NCI-H345 treated with DMSO at 0.1 percent for 48 hours (cell line): ENCODE data around the gene RD3L.
"Not testable (repeated sequence)": the region's sequence is repeated elsewhere in the genome, so short reads cannot be mapped to it uniquely, and the experiment has no call there.

Experiments used
- DNase-seq: peaks from one replicate; lab custom pipeline; 2025; ENCODE audit not compliant: unreplicated experiment; lab: John Stamatoyannopoulos, UW

RD3L gene

GRCh38 chr14:103941973-103942736 lies at the start of gene RD3L:
Gene RD3L (minus strand): TSS chr14:103942529. CDS start chr14:103941695, 834 bp downstream.
- DNase-seq = no peak

DNA sequence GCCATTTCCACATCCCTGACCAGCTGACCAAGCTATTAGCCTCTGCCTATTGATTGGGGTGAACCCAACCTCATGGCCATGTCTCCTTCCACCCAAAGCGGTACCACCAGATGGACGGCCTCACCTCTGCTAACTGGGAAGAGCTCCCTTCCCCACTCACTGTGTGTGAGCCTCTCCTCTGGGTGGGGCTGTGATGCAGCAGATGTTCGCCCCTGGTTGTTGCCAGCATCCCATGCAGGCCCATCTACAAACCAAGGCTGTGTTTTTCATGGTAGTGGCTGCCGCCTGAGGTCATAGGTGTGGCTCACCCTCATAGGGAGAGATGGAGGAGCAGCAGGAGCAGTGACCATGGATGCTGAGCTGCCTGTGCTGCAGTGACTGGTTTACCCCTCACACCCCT lies 47.6 kb upstream of the RD3L start:
- no peak for DNase-seq

GRCh38 chr14:103989034-103989433 lies 46.7 kb upstream of the RD3L start:
- no peak for DNase-seq

GRCh38 chr14:103984196-103984595 lies 41.9 kb upstream of the RD3L start:
- DNase-seq = no peak

- DNase-seq = not testable (repeated sequence)
Observed at GRCh38 chr14:103980623-103981238, 38.4 kb upstream of the RD3L start.

- DNase-seq = no peak
Observed at GRCh38 chr14:103974575-103974974, 32.2 kb upstream of the RD3L start.

DNA sequence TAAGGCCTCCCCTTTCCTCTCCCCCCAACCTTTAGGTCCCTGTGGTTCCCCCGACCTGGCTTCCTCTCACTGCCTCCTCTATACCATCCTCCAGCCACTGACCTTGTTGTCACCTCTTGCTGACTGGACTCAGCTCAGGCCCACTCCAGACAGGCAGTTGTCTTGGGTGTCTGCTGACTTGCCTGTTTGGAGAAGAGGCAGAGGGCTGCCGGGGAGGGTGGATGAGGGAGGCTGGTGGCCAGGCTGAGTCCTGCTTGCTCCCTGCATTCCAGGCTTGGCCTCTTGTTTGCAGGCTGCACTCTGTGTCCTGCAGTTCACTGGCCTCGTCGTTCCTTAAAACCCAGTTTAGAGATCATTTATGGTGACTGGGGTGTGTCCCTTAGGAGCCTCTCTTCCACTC lies 31.0 kb upstream of the RD3L start:
- no peak for DNase-seq

DNA sequence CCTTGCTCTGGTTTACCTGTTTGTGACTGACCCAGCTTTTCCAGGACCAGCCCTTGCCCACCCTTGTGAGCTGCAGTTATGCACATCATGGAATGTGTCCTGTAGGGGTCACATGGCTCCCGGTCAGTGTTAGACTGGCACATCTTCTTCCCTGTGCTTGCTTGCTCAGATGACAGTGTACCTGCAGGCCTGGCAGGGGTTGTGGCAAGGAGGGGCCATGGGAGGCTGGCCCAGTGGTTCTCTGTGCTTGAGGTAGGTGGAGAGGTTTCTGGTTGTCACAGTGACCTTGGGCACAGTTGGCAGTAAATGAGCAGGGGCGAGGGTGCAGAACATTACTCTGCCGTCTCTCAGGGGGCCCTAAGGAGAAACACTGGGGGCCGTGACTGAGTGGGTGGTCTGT lies 27.6 kb upstream of the RD3L start:
- no peak for DNase-seq

- DNase-seq = no peak
Observed at GRCh38 chr14:103966631-103967030, 24.3 kb upstream of the RD3L start.

DNA sequence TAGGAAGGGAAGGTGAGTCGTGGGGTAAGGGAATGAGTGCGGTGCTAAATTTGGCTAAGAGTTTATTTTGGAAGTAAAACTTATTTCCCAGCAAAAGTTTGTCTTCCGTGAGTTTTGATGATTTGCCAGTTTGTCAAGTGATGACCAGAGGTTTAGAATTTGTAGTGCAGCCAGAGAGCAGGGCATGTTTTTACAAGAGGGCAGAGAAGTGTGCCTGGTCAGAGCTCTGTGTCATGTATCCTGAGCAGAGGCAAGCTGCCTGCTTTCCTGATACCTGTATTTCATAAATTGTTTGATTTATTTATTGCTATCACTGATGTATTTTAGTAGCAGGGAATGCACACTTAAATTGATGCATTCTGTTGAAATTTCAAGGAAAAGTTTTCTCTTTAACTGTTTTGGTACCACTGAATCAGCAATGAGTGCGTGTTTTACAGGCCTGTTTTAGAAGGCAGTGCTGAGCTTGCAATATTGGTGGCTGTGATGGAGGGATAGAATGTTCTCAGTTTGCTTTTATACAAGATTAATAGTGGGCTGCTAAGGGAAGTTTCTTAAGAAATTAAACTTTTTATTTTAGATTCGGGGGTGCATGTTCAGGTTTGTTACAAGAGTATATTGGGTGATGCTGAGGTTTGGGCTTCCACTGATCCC lies 19.7 kb upstream of the RD3L start:
- no peak for DNase-seq

- DNase-seq = no peak
Observed at GRCh38 chr14:103960457-103961055, 18.2 kb upstream of the RD3L start.

- DNase-seq = no peak
Observed at GRCh38 chr14:103949131-103949790, 6.9 kb upstream of the RD3L start.

DNA sequence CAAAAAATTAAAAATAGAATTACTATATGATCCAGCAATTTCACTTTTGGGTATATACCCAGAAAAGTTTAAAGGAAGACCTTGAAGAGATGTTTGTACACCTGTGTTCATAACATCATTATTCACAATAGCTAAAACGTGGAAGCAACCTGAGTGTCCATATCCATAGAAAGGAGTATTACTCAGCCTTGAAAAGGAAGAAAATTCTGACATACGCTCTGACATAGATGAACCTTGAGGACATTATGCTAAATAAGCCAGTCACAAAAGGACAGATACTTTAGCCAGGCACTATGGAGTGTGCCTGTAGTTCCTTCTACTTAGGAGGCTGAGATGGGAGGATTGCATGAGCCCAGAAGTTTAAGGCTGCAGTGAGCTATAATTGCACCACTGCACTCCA lies 6.1 kb upstream of the RD3L start:
- DNase-seq = no peak

GRCh38 chr14:103946975-103947374 lies 4.6 kb upstream of the RD3L start:
- DNase-seq = no peak

GRCh38 chr14:103943673-103944072 lies 1.3 kb upstream of the RD3L start:
- DNase-seq = peak; percentile 89

DNA sequence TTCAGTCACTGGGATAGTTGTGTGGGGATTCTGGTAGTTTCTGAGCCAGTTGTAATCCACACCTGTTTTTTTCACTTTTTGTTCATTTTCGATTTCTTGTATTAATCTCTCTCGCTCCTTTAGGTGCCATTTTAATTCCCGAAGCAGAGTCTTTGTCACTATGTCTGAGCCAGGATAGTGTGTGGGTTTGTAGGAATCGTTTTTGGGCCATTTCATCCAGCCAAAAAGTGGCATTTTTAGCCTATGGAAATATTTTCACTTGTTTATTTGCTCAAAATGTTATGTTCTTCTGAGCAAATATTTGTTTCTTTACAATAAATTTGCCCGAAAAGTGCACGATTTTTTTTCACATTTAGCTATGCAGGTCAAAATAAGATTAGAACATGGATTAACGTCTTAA lies 867 bp downstream of the RD3L start:
- DNase-seq = no peak

- DNase-seq = no peak
Observed at GRCh38 chr14:103935102-103935501, 7.2 kb downstream of the RD3L start.

DNA sequence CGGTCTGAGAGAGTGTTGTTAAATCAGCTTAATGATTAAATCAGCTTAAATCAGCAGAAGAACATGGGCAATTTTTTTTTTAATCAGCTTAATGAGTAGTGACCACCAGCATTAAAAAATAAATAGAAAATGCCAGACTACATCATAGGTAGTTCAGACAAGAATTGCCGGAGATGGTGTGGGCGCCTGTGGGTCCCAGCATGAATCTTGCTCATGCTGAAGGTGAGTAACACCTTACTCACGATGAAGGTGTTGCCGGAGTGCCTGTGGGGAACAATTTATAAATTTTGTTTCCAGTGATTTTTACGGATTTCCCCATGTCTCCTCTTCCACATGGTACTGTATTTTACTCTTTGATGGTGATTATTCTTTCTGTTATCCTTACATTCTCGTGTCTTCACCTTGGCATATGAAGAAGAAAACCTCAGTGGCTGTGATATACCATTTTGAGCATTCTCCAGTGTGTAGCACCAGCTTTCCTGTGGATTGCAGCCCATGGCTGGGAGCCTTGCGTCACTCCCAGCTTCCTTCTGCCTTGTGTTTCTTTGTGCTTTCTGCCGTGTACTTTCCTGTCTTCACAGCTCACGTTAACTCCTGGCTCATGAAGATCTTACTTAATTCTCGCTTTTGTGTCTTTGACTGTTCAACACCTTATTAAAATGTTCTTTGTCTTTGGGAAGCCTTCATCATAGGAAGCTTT lies 9.4 kb downstream of the RD3L start:
- no peak for DNase-seq

DNA sequence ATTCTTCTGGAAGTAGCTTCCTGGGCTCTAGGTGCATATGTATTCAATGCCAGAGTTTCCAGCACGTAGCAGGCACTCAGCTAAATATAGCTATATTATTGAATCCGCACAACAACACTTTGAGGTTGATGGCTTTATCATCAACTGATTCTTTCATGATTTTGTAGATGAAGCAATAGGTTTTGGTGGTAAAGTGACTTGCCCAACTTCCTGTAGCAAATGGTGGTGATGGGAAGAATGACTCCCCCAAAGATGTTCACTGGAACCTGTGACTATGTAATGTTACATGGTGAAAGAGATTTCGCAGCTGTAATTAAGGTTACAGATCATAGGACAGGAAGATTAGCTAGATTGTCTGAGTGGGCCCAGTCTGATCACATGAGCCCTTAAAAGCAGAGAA lies 10.9 kb downstream of the RD3L start:
- DNase-seq = no peak

DNA sequence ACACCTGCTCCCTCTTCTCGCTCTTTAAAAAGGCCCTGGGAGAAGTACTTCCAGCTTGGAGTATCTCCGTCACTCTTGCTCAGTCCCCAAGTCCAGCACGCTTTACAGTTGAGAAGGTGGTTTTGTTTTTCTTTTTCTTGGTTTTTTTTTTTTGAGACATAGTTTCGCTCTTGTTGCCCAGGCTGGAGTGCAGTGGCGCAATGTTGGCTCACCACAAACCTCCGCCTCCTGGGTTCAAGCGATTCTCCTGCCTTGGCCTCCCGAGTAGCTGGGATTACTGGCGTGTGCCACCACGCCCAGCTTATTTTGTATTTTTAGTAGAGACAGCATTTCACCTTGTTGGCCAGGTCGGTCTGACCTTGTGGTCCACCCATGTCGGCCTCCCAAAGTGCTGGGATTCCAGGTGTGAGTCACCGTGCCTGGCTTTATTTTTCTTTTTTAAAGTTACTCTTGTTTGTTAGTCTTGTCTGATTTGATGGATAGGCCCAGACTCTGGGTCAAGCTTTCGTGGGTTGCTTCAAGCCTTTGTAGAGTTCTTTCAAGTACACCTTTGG lies 12.2 kb downstream of the RD3L start:
- no peak for DNase-seq
